Effector memory CD8-positive, alpha-beta T cell (primary cell): ENCODE data around the gene HLA-DQB2.

Experiments
- ATAC-seq: fragments of 150-1000 bp; cut with Tn5 transposase; replicated peaks from 2 replicates; pipeline ENCODE4 v1.10.0; 2021; ENCODE audit warnings: mild to moderate bottlenecking, moderate library complexity
- DNase-seq, 3 experiments: peaks; one replicate each; pipeline ENCODE4 v3.0.0; 2021
- H3K27ac Mint-ChIP-seq, 2 donors: one replicate each; pipeline ENCODE4 v1.8.0; 2022; ENCODE audit warnings: mild to moderate bottlenecking in 2 of 2, mixed read lengths in 2 of 2, moderate library complexity in 2 of 2
- H3K27me3 Mint-ChIP-seq, 2 donors: one replicate each; pipeline ENCODE4 v1.8.0; 2022; ENCODE audit warnings: mixed read lengths in 2 of 2
- H3K36me3 Mint-ChIP-seq: one replicate; pipeline ENCODE4 v1.8.0; 2022; ENCODE audit warnings: mild to moderate bottlenecking, moderate library complexity, mixed read lengths; ENCODE audit not compliant: insufficient read depth
- H3K4me1 Mint-ChIP-seq, 2 donors: one replicate each; pipeline ENCODE4 v1.8.0; 2022; ENCODE audit warnings: low read depth in 2 of 2, mixed read lengths in 2 of 2
- H3K4me3 Mint-ChIP-seq, 2 donors: one replicate each; pipeline ENCODE4 v1.8.0; 2022; ENCODE audit warnings: mild to moderate bottlenecking in 2 of 2, mixed read lengths in 2 of 2, moderate library complexity in 2 of 2
- H3K9me3 Mint-ChIP-seq, 2 donors: one replicate each; pipeline ENCODE4 v1.8.0; 2022; ENCODE audit warnings: mixed read lengths in 2 of 2

The HLA-DQB2 gene

GRCh38 chr6:32718879-32719278 lies 44.5 kb downstream of the HLA-DQB2 start:
- no peak overlapping the region for H3K27ac Mint-ChIP-seq
- no peak for DNase-seq
- peaks cover 40 to 48% of the 10 kb centered on the region in 2 donors for H3K27me3 Mint-ChIP-seq
- no peaks in the 10 kb centered on the region for H3K4me1 Mint-ChIP-seq
- no peaks in the 10 kb centered on the region for H3K36me3 Mint-ChIP-seq
- no peaks in the 10 kb centered on the region for H3K9me3 Mint-ChIP-seq
- H3K4me3 Mint-ChIP-seq = no peak overlapping the region
- ATAC-seq = no peak

DNA sequence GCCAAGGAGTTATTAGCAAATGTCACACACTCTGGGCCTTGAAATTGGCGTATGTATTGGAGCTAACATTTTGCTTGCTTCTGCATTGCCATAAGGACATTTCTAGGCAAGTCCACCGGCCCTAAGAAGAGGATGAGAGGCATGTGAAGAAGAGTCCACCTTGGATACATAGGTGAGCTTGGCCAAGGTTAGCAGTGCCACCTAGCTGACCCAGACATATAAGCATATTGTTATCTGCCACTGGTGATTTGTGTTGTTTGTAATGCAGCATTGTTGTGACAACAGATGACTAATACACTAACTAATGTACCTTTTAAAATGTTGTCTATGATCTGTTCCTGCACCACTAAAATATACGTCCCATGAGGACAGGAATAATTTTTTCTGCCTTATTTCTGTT lies 46.9 kb downstream of the HLA-DQB2 start:
- Mint-ChIP-seq H3K4me3 (no peak overlapping the region), H3K4me1 (no peaks in the 10 kb centered on the region), H3K9me3 (no peaks in the 10 kb centered on the region), H3K27me3 (peaks cover 31 to 38% of the 10 kb centered on the region in 2 donors), H3K36me3 (no peaks in the 10 kb centered on the region), H3K27ac (no peak overlapping the region)
- no peak for DNase-seq
- no peak for ATAC-seq

- DNase-seq = no peak
- Mint-ChIP-seq H3K9me3 (no peaks in the 10 kb centered on the region), H3K36me3 (no peaks in the 10 kb centered on the region), H3K4me3 (no peak overlapping the region), H3K4me1 (no peaks in the 10 kb centered on the region), H3K27ac (no peak overlapping the region), H3K27me3 (peaks cover 12 to 15% of the 10 kb centered on the region in 2 donors)
- no peak for ATAC-seq
Observed at GRCh38 chr6:32713241-32713640, 50.1 kb downstream of the HLA-DQB2 start.

- Mint-ChIP-seq H3K4me1 (no peaks in the 10 kb centered on the region), H3K4me3 (no peak overlapping the region), H3K36me3 (no peaks in the 10 kb centered on the region), H3K27ac (no peak overlapping the region), H3K27me3 (peaks cover 0 to 2% of the 10 kb centered on the region in 2 donors), H3K9me3 (no peaks in the 10 kb centered on the region)
- no peak for DNase-seq
- no peak for ATAC-seq
Observed at GRCh38 chr6:32709625-32710024, 53.7 kb downstream of the HLA-DQB2 start.
